ENCODE measurements around the gene PSAPL1.

- TF ChIP-seq POLR2A (IDR thresholded peaks at IDR 0.05) (no peak), CTCF (IDR thresholded peaks at IDR 0.05) (no peak), POLR2AphosphoS5 (IDR thresholded peaks at IDR 0.05) (no peak)
These were observed 23.3 kb upstream of the PSAPL1 start for GRCh38 chr4:7458066-7458425.
